Trophoblast cell (in vitro differentiated cells and primary cell): ENCODE data around the gene BFSP2.
A peak's percentile ranks its signal among the peaks of the same experiment; 100 is the strongest.
"Not testable (repeated sequence)": the region's sequence is repeated elsewhere in the genome, so short reads cannot be mapped to it uniquely, and the experiment has no call there.

Source experiments
- DNase-seq, 2 donors: peaks; one replicate each; pipeline ENCODE4 v3.0.0-alpha.2; 2016
- H2AFZ ChIP-seq: 2 replicates; pipeline ENCODE4 v1.6.1; 2013; ENCODE audit warnings: low read length, moderate library complexity, mild to moderate bottlenecking; ENCODE audit not compliant: insufficient read depth, poor library complexity
- H2AK5ac ChIP-seq: 2 replicates; pipeline ENCODE4 v1.6.1; 2013; ENCODE audit warnings: mild to moderate bottlenecking, low read length
- H2BK120ac ChIP-seq: 2 replicates; pipeline ENCODE4 v1.6.1; 2013; ENCODE audit warnings: low read length, mild to moderate bottlenecking, moderate library complexity; ENCODE audit not compliant: insufficient read depth, poor library complexity
- H2BK12ac ChIP-seq: 2 replicates; pipeline ENCODE4 v1.6.1; 2013; ENCODE audit warnings: mild to moderate bottlenecking, low read length, moderate library complexity
- H2BK5ac ChIP-seq: 2 replicates; pipeline ENCODE4 v1.6.1; 2013; ENCODE audit warnings: low read length, low read depth, moderate library complexity, mild to moderate bottlenecking; ENCODE audit not compliant: poor library complexity
- H3K14ac ChIP-seq: 2 replicates; pipeline ENCODE4 v1.6.1; 2013; ENCODE audit warnings: mild to moderate bottlenecking, low read length
- H3K18ac ChIP-seq: 2 replicates; pipeline ENCODE4 v1.6.1; 2013; ENCODE audit warnings: mild to moderate bottlenecking, low read length
- H3K23ac ChIP-seq: 2 replicates; pipeline ENCODE4 v1.6.1; 2013; ENCODE audit warnings: low read length
- H3K27ac ChIP-seq: 2 replicates; pipeline ENCODE4 v1.5.1; 2013; ENCODE audit warnings: low read depth, mild to moderate bottlenecking, inconsistent platforms, low read length, moderate library complexity
- H3K27me3 ChIP-seq: 2 replicates; pipeline ENCODE4 v1.6.1; 2013; ENCODE audit warnings: inconsistent platforms, mild to moderate bottlenecking, low read length, moderate library complexity; ENCODE audit not compliant: insufficient read depth
- H3K36me3 ChIP-seq, 2 experiments: 1 replicate in 1 of 2; 2 replicates in 1 of 2; pipeline ENCODE4 v1.6.1; 2013; ENCODE audit warnings: low read length in 2 of 2, mild to moderate bottlenecking in 2 of 2, moderate library complexity in 1 of 2; ENCODE audit not compliant: insufficient read depth in 2 of 2, control insufficient read depth in 1 of 2
- H3K4ac ChIP-seq: 2 replicates; pipeline ENCODE4 v1.6.1; 2013; ENCODE audit warnings: low read depth, mild to moderate bottlenecking, low read length, moderate library complexity
- H3K4me1 ChIP-seq, 2 experiments: 1 replicate in 1 of 2; 2 replicates in 1 of 2; pipeline ENCODE4 v1.6.1; 2013; ENCODE audit warnings: low read length in 2 of 2, mild to moderate bottlenecking in 2 of 2, moderate library complexity in 1 of 2; ENCODE audit not compliant: insufficient read depth in 2 of 2, control insufficient read depth in 1 of 2
- H3K4me2 ChIP-seq: 2 replicates; pipeline ENCODE4 v1.6.1; 2013; ENCODE audit warnings: inconsistent platforms, mild to moderate bottlenecking, low read length, moderate library complexity
- H3K4me3 ChIP-seq: 2 replicates; pipeline ENCODE4 v1.5.1; 2013; ENCODE audit warnings: mild to moderate bottlenecking, low read depth, low read length, inconsistent platforms
- H3K79me1 ChIP-seq: one replicate; pipeline ENCODE4 v1.6.1; 2013; ENCODE audit warnings: low read length
- H3K79me2 ChIP-seq: 2 replicates; pipeline ENCODE4 v1.6.1; 2013; ENCODE audit warnings: low read length, mild to moderate bottlenecking; ENCODE audit not compliant: control insufficient read depth, insufficient read depth, poor library complexity
- H3K9ac ChIP-seq: 2 replicates; pipeline ENCODE4 v1.6.1; 2013; ENCODE audit warnings: mild to moderate bottlenecking, low read length
- H3K9me3 ChIP-seq: 2 replicates; pipeline ENCODE4 v1.6.1; 2013; ENCODE audit warnings: low read depth, mild to moderate bottlenecking, control low read depth, inconsistent platforms, low read length; ENCODE audit not compliant: insufficient read depth
- H4K12ac ChIP-seq: 2 replicates; pipeline ENCODE4 v1.6.1; 2013; ENCODE audit warnings: low read depth, mild to moderate bottlenecking, low read length, moderate library complexity
- H4K8ac ChIP-seq: 2 replicates; pipeline ENCODE4 v1.6.1; 2013; ENCODE audit warnings: low read depth, mild to moderate bottlenecking, low read length, moderate library complexity
- H4K91ac ChIP-seq: one replicate; pipeline ENCODE4 v1.6.1; 2013; ENCODE audit warnings: low read depth, mild to moderate bottlenecking, low read length, moderate library complexity
- WGBS: extraction: QIAGEN DNeasy Blood & Tissue Kit; methylation state at CpG from one replicate; pipeline ENCODE4 v1.1.7; 2013; ENCODE audit warnings: missing lambda C conversion rate; ENCODE audit not compliant: insufficient read length, insufficient coverage; ENCODE audit errors: extremely low coverage; 5-methylcytosine and 5-hydroxymethylcytosine counted together

The BFSP2 gene

GRCh38 chr3:133472242-133472641 lies 72.4 kb downstream of the BFSP2 start:
- no peak overlapping the region for H3K14ac ChIP-seq
- no peak overlapping the region for H3K18ac ChIP-seq
- peak overlapping the region; percentile 55 for H2AK5ac ChIP-seq
- no peak overlapping the region for H3K4me3 ChIP-seq
- peak overlapping the region; percentile 33 for H4K91ac ChIP-seq
- no peak overlapping the region for H3K27ac ChIP-seq
- H3K9me3 ChIP-seq: peaks cover 3% of the 10 kb centered on the region
- no peak overlapping the region for H2BK5ac ChIP-seq
- H3K4me2 ChIP-seq: no peak overlapping the region
- peak in 1 of 2 donors; percentile 42 for DNase-seq
- no peaks in the 10 kb centered on the region for H3K36me3 ChIP-seq
- no peak overlapping the region for H4K12ac ChIP-seq
- H3K23ac ChIP-seq: no peak overlapping the region
- WGBS: no CpG with 5 or more reads among the region's 24 CpGs
- H3K9ac ChIP-seq: no peak overlapping the region
- no peak overlapping the region for H3K4ac ChIP-seq
- peak overlapping the region; percentile 6 for H2AFZ ChIP-seq
- H2BK12ac ChIP-seq: no peak overlapping the region
- H2BK120ac ChIP-seq: no peak overlapping the region
- peaks cover 4 to 22% of the 10 kb centered on the region in 2 experiments for H3K4me1 ChIP-seq
- H3K79me1 ChIP-seq: no peaks in the 10 kb centered on the region
- no peak overlapping the region for H4K8ac ChIP-seq
- no peaks in the 10 kb centered on the region for H3K27me3 ChIP-seq
- no peaks in the 10 kb centered on the region for H3K79me2 ChIP-seq

DNA sequence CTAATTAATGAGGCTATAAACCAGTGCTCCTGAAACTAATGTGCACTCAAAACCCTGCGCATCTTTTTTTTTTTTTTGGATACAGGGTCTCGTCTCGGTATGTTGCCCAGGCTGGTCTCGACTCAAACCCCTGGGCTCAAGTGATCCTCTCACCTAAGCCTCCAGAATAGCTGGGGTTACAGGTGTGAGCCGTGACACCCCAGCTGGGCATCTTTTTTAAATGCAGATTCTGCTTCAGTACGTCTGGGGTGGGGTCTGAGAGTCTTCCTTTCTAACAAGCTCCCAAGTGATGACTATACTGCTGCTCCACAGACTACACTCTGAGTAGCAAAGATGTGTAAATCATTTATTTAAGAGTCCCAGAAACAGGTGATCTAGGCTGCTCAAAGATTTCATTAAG lies 73.0 kb downstream of the BFSP2 start:
- H2BK12ac ChIP-seq: no peak overlapping the region
- H3K27ac ChIP-seq: no peak overlapping the region
- no peak overlapping the region for H3K4me3 ChIP-seq
- DNase-seq: no peak
- no peaks in the 10 kb centered on the region for H3K79me2 ChIP-seq
- H4K91ac ChIP-seq: no peak overlapping the region
- H3K4me1 ChIP-seq: peaks cover 4 to 23% of the 10 kb centered on the region in 2 experiments
- H3K4ac ChIP-seq: no peak overlapping the region
- no peak overlapping the region for H4K12ac ChIP-seq
- no peak overlapping the region for H3K14ac ChIP-seq
- no peak overlapping the region for H2AK5ac ChIP-seq
- WGBS: no CpG with 5 or more reads among the region's 6 CpGs
- H3K4me2 ChIP-seq: no peak overlapping the region
- no peak overlapping the region for H2AFZ ChIP-seq
- no peak overlapping the region for H2BK120ac ChIP-seq
- no peak overlapping the region for H2BK5ac ChIP-seq
- no peak overlapping the region for H3K18ac ChIP-seq
- H4K8ac ChIP-seq: no peak overlapping the region
- no peaks in the 10 kb centered on the region for H3K79me1 ChIP-seq
- no peaks in the 10 kb centered on the region for H3K36me3 ChIP-seq
- H3K23ac ChIP-seq: no peak overlapping the region
- no peak overlapping the region for H3K9ac ChIP-seq
- H3K27me3 ChIP-seq: no peaks in the 10 kb centered on the region
- H3K9me3 ChIP-seq: peaks cover 3% of the 10 kb centered on the region

DNA sequence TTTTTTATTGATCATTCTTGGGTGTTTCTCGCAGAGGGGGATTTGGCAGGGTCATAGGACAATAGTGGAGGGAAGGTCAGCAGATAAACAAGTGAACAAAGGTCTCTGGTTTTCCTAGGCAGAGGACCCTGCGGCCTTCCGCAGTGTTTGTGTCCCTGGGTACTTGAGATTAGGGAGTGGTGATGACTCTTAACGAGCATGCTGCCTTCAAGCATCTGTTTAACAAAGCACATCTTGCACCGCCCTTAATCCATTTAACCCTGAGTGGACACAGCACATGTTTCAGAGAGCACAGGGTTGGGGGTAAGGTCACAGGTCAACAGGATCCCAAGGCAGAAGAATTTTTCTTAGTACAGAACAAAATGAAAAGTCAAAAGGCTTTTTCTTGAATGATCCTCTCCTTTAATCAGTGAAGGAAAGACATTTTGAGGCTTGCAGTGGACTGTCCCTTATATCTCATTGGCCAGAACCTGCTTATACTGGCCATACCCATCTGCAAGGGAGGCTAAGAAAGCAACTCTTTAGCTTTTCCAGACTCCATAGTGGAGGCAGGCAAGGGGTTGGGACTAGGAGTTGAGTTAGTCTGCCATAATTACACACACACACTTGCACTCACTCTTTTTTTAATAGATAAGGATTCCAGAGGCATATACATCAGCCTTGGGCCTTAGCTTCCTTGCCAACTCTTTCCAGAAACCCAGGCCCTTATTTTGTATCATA lies 73.8 kb downstream of the BFSP2 start:
- H3K18ac ChIP-seq, H3K14ac ChIP-seq, H3K4ac ChIP-seq, H2BK12ac ChIP-seq, H3K27me3 ChIP-seq, H3K23ac ChIP-seq, H3K79me2 ChIP-seq, H4K12ac ChIP-seq, H4K91ac ChIP-seq, H2AFZ ChIP-seq, H3K79me1 ChIP-seq, H2AK5ac ChIP-seq, H2BK120ac ChIP-seq, H3K36me3 ChIP-seq, H2BK5ac ChIP-seq, H3K4me3 ChIP-seq, H3K4me2 ChIP-seq, H3K9ac ChIP-seq, DNase-seq, H3K9me3 ChIP-seq: not testable (repeated sequence)
- peak overlapping the region; percentile 52 for H4K8ac ChIP-seq
- WGBS: no CpG with 5 or more reads among the region's 5 CpGs
- peak overlapping the region; percentile 14 for H3K27ac ChIP-seq
- H3K4me1 ChIP-seq: peaks cover 4 to 23% of the 10 kb centered on the region in 2 experiments

DNA sequence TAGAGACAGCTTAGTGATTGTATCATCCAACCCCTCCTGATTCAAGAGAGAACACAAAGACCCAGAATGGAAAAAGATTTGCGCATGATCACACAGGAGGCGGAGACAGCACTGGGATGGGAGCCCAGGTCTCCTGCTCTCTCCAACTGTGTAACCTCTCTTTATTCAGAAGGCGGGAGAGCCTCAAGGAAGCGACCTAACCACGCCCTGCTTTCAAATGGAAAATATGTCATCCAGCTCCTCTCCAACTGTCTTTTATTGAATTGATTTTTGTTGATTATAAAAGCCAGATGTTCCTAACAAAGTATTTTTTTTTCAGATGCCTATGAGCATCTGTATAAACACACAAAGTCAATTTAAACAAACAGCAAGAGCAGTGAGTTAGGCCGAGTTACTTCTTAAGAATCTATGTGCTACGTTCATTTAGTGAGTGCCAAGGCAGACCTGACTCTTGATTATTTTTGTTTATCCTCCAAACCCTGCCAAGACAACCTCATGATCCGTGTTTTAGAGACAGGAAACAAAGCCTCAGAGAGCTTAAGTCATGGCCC lies 74.5 kb downstream of the BFSP2 start:
- no CpG with 5 or more reads among the region's 8 CpGs for WGBS
- H3K14ac ChIP-seq: no peak overlapping the region
- peaks cover 3% of the 10 kb centered on the region for H3K9me3 ChIP-seq
- peak overlapping the region; percentile 21 for H3K4ac ChIP-seq
- no peak for DNase-seq
- no peak overlapping the region for H2AK5ac ChIP-seq
- H3K79me1 ChIP-seq: no peaks in the 10 kb centered on the region
- peak overlapping the region; percentile 73 for H2BK12ac ChIP-seq
- H3K4me2 ChIP-seq: no peak overlapping the region
- H4K8ac ChIP-seq: no peak overlapping the region
- no peak overlapping the region for H3K4me3 ChIP-seq
- H2AFZ ChIP-seq: no peak overlapping the region
- no peak overlapping the region for H2BK5ac ChIP-seq
- peak overlapping the region; percentile 28 for H4K91ac ChIP-seq
- no peak overlapping the region for H3K18ac ChIP-seq
- no peak overlapping the region for H3K9ac ChIP-seq
- no peaks in the 10 kb centered on the region for H3K36me3 ChIP-seq
- H3K4me1 ChIP-seq: peaks cover 4 to 19% of the 10 kb centered on the region in 2 experiments
- H3K27ac ChIP-seq: peak overlapping the region; percentile 19
- H4K12ac ChIP-seq: no peak overlapping the region
- H3K27me3 ChIP-seq: no peaks in the 10 kb centered on the region
- H3K23ac ChIP-seq: no peak overlapping the region
- no peaks in the 10 kb centered on the region for H3K79me2 ChIP-seq
- peak overlapping the region; percentile 67 for H2BK120ac ChIP-seq
